GM20431 (cell line): ENCODE data around the gene PRPS1.
"Not testable (repeated sequence)": the region's sequence is repeated elsewhere in the genome, so short reads cannot be mapped to it uniquely, and the experiment has no call there.

Experiments
- in situ Hi-C: fragments of 300-500 bp; cut with MseI, MboI; formaldehyde crosslinking; loops from one replicate; pipeline ENCODE4 v1.15.0; 2020; ENCODE audit warnings: low sequenced_read_pairs; ENCODE audit not compliant: unreplicated experiment

PRPS1 gene

DNA sequence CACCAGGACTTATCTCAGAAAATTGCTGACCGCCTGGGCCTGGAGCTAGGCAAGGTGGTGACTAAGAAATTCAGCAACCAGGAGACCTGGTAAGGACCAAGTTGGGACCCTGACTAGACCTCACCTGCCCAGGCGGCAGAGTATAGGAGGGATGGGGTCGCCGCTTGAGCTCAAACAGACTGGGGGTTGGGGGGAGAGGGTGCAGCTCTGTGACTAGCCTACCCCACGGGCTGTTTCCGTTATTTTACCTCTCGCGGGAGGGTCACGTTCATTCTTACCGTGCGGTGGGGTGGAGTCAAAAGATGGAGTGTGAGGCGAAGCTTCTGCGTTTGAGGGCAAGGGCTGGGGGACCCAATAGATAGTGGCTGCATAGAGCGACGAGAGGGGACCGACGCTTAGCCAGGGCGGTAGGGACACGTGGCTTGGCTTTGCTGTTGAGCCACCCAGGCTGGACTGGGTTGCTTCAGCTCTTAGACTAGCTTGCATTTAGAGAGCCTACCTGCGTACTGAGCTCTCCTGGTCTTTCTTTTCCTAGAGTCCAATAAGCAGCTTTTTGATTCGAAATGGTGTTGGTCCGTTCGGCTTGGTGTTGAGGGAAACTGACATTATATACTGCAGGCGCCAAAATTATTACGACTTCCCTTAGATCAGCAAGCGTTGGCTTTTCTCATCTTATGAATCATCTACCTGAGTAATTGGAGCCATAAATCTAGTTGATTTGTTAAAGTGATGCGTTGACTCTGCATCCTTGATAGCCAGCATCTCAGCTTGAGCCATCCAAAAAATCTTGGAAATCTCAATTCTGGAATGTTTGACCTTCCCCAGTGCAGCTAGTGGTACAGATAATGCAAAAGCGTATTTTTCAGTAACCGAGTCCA lies 591 bp downstream of the PRPS1 start:
- in situ Hi-C loops: no loop called here

DNA sequence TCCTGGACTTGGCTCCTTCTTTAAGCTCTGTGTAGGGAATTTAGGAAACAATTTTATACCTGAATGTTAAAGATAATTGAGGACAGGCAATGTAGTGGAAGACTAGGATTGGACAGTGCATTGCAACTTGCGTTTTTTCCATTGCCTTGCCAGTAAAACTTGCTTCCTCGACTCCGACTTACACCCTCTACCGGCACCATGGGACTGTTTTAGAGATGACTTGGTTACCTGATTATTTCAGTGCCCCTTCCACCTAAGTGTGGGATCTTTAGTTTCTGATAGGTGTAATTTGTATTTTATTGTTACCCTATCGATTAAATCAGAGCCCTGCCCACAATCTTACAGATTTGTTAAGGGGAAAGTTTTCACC lies 1.2 kb downstream of the PRPS1 start:
- in situ Hi-C loops: no loop called here

DNA sequence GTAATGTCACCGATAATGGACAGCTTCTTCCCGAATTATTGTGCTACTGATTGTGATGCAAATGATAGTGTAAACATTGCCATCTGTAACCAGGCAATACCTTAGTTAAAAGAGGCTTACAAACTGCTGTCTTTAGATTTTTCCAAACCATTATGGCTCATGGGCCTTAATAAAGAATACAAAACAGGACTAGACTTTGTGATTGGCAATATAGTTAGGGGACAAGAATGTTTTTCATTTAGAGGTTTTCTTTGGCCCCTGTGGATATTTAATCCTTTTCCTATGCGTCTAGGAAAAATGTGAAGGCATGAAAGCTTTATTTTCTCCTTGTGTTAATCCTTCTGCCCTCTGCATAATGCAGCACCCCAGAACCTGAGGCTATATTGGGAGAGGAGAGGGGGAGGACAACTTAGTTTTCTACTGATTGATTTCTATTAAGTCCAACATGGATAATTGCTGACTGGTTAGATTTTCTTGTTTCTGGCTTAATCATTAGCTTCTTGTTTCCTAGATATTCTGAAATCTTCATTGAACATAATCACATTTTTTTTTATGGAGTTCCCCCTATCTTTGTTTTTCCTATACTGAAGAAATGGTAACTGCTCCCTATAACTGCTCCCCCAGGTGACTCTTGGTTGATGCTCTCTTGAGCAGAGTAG lies 1.9 kb downstream of the PRPS1 start:
- in situ Hi-C loops: no loop called here

DNA sequence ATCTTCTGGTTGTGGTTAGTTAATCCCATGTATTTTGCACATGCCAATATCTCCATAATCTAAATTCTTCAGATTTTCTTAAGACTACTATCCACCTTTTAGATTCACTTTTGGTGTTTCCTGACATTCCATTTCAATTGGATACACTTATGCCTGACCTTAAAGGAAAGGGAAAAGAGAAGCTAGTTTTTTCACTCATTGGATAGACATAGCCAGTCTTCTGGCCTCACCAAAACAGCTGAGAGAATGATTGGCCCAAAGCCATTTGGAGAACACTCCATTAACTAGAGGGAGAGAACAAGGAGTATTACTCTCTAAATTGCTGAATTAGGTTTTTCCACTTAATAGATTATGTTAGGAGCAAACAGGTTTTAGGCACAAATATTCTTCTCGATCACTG lies 4.0 kb downstream of the PRPS1 start:
- in situ Hi-C loops: no loop called here

DNA sequence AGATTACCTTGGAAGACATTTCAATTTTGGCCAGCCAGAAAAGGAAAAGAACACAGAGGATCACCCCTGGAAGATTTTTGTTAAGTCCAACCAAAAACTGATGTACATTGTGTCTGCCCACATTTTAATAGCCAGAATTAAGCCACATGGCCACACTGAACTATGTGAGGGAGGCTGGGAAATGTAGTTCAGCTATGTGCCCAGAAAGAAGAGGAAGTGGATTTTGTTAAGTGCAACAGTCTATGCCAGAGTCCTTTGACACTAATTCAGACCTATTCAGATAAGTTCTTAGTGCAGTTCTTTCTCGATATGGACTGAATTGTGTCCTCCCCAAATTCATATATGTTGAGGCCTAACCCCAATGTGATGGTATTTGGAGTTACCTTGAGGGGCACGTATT lies 18.4 kb downstream of the PRPS1 start:
- in situ Hi-C loops: no loop called here

DNA sequence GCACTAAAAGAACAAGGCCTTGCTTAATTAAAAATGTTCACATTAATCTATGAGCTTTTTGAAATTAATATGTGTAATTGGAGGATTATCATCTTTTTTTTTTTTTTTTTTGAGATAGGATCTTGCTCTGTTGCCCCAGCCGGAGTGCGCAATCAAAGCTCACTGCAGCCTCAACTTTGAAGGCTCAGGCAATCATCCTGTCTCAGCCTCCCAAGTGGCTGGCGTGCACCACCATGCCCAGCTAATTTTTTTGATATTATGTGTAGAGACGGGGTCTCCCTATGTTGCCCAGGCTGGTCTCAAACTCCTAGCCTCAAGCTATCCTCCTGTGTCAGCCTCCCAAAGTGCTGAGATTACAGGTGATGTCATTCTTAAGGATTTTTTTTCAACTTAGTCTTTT lies 20.0 kb downstream of the PRPS1 start:
- in situ Hi-C loops: no loop called here

DNA sequence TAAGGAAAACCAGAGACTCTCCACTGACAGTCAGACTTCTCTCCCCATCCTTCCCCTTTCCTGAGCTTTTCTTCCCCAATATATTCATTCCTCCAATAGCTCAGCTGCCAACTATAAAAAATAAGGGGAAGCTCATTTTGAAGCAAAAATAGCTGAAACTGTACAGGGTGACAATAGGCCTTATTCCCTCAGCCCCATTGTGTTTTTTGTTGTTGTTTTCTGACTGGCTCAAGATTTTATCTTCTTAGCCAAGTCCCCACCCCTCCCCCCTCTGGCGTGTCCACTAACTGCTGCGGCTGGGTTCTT lies 26.2 kb downstream of the PRPS1 start:
- in situ Hi-C loops: no loop called here

DNA sequence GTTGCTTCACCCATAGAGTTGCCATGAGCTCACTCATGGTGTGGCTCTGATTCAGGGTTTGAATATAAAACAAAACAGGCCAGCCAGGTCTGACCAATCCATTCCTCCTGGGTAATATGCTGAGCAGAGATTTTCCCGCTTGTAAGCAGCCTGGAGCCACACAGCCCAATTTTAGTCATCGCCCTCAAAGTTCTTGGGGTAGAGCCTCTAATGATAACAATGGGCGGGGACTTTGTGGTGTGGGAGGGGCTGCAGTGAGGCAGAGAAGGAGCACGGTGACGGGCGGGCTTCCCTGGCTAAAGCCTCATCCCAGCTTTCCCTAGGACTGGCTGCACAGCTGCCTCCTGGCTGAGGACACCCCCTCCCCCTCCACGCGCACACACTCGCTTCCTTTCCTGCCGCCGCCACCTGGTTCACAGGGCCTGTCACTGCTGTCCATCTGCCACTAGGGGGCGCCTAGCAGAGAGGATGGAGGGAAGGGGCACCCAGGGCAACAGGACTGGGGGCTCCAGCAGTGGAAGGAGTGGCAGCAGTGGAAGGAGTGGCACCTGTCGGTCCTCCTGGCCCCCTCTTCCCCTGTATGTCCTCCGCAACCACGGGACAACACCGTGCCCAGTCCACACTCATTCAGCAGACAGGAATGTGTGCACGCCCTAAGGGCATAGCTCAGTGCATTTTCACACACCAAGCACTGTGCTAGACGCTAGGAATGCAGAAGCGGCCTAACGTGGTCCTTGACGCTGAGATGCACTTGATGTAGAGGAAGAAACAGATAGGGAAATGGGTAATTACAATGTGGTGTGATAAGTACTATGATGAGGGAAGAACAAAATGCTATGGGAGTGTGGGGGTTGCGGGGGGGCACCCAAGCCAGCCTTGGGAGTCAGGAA lies 26.8 kb downstream of the PRPS1 start:
- in situ Hi-C loops: no loop called here

DNA sequence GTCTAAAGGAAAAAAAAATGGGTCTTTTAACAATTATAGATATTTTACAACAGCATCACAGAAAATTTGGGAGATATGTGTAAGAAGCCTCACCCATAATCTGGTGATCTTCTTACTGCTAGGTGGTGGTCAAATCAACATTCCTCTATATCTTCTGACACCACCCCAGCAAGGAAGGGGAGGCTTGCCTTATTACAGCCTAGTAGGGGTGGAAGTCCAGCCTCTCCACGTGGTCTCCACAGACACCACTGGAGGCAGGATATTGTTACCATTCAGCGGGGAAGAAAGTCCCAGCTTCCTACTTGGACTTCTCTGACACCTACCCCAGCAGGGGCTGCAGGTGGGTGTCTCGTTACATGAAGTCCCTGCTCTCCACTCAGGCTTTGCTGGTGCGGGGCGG lies 28.7 kb downstream of the PRPS1 start:
- in situ Hi-C loops: no loop called here

DNA sequence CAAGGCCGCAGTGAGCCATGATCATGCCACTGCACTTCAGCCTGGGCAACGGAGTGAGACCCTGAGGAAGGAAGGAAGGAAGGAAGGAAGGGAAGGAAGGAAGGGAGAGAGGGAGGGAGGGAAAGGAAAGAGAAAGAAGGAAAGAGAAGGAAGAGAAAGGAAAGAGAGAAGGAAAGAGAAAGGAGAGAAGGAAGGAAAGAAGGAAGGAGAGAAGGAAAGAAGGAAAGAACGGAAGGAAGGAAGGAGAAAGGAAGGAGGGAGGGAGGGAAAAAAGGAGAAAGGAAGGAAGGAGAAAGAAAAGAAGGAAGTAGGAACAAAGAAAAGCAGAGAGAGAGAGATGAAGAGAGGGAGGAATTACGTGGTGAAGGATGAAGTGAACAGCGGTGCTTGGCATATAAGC lies 30.4 kb downstream of the PRPS1 start:
- in situ Hi-C loops: no loop called here

DNA sequence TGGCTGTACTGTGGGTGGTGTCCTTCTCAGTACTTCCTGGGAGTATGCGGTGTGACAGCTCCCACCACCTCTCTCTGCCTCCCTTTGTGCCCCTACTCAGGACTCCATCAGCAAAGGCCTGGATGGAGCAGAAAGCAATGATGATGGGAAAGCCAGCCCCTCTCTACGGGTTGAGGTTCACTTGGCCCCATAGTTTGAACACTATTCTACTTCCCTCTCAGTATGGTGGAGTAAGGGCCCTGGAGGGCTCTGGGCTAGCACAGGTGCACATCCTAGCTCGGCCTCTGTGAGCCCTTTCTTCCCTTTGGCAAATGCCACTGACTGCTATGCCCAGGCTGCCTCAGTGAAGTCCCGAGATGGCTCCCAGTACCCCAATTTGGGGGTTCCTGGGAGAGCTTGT lies 31.0 kb downstream of the PRPS1 start:
- in situ Hi-C loops: no loop called here

DNA sequence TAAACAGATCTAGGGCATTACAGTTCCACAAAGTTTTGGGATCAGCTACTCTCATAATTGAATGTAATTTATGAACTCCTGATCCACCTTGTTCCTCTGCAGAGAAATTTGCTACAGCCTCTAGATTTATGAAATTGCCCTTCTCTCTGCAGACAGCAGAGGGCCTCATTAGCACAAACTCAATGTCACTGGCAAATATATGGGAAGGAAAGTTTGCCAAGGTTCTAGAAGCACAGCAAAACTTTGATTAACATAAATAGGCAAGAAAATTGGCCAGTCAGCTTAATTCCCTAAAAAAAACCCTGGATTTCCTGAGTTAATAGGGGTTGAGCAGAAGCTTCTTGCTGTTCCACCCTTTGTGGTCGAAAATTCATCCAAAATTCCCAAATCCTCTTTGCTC lies 31.5 kb downstream of the PRPS1 start:
- in situ Hi-C loops: loop anchor here (10.0 kb wide), 1 partner anchor 115 kb away; the partner anchor contains the start of genes NCBP2L and TSC22D3

DNA sequence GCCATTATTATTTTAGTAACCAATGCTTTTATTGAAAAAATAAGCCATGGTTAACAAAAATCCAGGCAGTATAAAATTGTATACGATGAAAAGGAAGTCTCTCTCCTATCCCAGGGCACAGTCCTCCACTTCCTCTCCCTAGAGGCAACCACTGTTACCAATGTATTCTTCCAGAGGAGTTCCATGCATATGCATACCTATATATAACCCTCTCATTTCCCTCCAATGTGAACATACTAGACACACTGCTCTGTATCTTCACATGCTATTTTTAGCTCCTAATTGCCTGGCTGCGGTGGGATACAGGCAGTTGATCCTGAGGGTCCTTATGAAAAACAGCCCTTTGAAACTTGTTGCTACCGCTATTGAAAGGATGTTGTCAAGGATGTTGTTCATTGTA lies 33.8 kb downstream of the PRPS1 start:
- in situ Hi-C loops: loop anchor here (10.0 kb wide), 1 partner anchor 113 kb away; the partner anchor contains the start of genes NCBP2L and TSC22D3

DNA sequence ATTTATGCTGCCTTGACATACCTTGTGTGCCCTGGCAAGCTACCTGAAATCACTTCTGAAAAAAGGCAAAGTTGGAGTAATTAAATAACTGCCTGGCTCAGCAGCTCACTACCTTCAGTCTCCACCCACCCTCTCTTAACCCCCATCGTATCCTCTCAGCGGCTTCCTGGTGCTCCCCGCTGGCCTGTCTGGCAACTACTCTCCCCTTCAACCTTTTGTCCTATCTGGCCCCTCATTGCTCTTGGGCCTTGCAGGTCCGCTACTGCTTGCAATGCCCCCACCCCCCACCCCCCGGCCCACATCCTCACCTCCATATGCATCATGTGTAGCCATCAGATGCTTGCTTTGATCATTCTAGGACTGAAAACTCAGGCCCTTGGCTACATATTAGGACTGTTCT lies 34.5 kb downstream of the PRPS1 start:
- in situ Hi-C loops: loop anchor here (10.0 kb wide), 1 partner anchor 112 kb away; the partner anchor contains the start of genes NCBP2L and TSC22D3

DNA sequence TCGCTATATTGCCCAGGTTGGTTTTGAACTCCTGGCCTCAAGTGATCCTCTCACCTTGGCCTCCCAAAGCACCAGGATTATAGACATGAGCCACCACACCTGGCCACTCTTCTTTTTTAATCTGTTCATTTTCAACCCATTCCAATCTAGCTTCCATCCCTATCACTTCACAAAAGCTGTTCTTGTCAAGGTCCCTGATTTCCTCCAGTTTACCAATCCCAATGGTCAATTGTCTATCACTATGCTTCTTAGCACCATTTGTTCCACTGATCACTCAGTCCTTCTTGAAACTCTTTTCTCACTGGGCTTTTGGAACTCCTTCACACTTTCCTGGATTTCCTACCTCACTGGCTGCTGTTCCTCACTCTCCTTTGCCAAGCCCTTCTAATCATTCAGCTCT lies 38.6 kb downstream of the PRPS1 start:
- in situ Hi-C loops: loop anchor here (10.0 kb wide), 1 partner anchor 108 kb away; the partner anchor contains the start of genes NCBP2L and TSC22D3

DNA sequence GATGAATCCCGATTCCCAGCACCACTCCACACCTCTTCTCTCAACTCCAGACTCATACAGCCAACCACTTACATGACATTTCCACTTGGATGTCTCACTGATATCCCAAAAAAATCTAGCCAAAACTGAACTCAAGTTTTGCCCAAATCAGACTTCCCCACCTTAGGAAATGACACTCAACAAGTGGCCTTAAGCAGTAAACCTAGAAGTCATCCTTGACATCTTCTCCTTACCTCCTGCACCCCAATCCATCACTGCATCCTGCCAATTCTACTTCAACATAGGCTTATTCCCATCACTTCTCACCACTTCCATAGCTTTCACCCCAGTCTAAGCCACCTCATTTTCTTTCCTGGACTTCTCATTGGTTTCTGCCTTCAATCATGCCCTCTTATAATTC lies 39.1 kb downstream of the PRPS1 start:
- in situ Hi-C loops: loop anchor here (10.0 kb wide), 1 partner anchor 107 kb away; the partner anchor contains the start of genes NCBP2L and TSC22D3

DNA sequence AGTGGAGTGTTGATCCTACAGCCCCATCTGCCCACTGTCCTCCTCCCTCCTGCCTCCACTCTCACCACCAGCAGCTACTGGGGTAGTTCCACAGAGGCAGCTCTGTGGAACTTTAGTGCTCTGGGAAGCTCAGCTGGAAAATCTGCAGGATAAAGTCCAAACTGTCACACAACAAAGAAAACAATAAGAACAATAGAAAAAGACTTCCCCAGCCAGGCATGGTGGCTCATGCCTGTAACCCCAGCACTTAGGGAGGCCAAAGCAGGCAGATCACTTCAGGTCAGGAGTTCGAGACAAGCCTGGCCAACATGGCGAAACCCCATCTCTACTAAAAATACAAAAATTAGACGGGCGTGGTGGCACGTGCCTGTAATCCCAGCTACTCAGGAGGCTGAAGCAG lies 40.4 kb downstream of the PRPS1 start:
- in situ Hi-C loops: loop anchor here (10.0 kb wide), 1 partner anchor 106 kb away; the partner anchor contains the start of genes NCBP2L and TSC22D3

DNA sequence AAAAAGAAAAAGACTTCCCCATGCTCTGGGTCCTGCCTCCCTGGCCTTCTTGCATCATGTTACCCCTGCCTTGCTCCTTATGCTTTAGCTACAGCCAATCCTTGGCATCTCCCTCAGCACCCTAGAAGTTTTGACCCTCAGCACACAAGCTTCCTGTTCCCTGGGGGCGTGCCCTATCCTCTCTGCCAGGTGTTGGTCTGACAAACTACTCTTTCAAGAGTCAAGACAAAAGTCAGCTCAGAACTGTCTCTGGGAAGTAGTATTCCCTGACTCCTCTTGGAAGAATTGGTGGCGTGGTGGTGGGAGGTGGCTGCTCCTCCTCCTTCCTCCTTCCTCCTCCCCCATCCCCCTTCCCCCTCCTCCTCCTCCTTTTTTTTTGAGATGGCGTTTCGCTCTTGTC lies 41.0 kb downstream of the PRPS1 start:
- in situ Hi-C loops: loop anchor here (10.0 kb wide), 1 partner anchor 106 kb away; the partner anchor contains the start of genes NCBP2L and TSC22D3

DNA sequence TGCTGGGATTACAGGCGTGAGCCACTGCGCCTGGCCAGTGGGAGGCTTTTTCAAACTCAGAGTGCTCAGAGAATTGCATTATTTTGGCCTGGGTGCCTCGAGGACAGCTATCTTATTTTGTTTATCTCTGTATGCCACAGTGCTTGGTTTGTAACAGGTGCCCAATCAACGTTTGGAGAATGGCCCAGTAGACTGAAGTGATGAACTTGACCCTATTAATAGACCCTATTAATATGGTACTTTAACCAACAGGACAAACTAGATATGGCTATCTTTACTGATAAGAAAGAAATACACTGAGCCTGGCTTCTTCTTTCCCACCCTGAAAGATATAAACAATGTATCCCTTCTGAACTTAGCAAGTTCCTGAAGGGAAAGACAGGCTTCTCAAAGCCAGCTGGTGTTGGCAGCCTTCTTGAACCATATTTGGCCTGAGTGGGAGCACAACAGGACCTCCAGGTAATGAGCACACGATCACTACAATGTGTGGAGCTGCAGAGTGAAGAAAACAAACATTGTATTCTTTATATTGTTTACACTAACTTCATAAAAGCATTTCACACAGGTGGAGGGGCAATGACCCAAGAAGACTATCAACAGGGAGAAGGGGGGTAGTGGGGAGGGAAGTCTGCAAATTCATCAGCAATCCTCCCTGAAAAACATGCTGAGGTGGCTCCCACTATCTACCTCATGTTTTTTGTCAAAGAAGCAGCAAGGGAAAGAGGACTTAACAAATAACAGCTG lies 41.7 kb downstream of the PRPS1 start:
- in situ Hi-C loops: loop anchor here (10.0 kb wide), 1 partner anchor 105 kb away; the partner anchor contains the start of genes NCBP2L and TSC22D3

DNA sequence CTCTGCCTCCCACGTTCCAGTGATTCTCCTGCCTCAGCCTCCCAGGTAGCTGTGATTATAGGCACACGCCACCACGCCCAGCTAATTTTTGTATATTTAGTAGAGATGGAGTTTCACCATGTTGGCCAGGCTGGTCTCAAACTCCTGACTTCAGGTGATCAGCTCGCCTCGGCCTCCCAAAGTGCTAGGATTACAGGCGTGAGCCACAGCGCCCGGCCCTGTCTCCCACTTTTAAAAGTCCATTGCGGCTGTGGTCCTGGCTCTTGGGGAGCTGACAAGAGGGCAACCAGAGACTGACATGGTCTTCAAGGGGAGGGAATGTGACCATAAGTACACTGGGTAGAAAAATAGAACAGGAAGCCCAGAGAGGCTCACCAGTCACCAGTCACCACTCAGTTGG lies 42.9 kb downstream of the PRPS1 start:
- in situ Hi-C loops: not testable (repeated sequence)
